GM10266 (cell line): ENCODE data around the gene SEC11A.
A peak's percentile ranks its signal among the peaks of the same experiment; 100 is the strongest.

ENCODE experiments used
- DNase-seq: peaks from one replicate; pipeline ENCODE4 v3.0.0; 2012; ENCODE audit errors: extremely low spot score
- CTCF ChIP-seq: IDR thresholded peaks from 2 replicates; pipeline ENCODE4 v1.5.1; 2012; ENCODE audit warnings: mild to moderate bottlenecking, low read depth; ENCODE audit not compliant: control insufficient read depth, insufficient read depth; ENCODE audit errors: missing control alignments

SEC11A gene

DNA sequence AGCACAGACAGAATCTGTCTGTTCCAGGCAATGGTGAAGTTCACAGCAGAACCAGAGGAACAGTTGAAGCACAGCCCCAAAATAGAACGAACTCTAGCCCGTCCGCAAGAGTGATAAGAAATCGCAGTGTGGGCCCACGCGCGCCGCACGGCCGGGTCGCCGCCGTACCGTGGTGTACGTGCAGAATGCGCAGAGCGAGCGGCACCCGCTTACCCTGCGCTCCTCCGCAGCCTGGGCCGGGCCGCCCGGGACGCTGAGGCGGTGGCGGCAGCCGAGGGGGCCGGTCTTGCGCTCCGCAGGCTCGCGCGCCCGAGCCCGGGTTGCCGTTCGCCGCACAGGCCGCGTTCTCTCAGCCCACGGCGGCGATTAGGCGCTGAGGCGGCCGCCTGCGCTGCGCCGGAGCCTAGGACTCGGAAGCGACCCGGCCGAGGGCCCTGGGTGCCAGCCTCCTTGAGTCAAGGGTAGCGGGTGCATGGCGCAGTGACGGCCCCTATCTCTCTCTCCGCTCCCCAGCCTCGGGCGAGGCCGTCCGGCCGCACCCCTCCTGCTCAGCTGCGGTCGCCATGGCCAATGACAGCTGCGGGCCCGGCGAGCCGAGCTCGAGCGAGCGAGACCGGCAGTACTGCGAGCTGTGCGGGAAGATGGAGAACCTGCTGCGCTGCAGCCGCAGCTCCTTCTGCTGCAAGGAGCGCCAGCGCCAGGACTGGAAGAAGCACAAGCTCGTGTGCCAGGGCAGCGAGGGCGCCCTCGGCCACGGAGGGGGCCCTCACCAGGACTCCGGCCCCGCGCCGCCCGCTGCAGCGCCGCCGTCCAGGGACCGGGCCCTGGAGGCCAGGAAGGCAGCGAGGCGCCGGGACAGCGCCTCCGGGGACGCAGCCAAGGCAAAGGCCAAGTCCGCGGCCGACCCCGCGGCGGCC, 82.4 kb downstream of the SEC11A start:
- peak; percentile 59 for DNase-seq
- TF ChIP-seq CTCF = peak; percentile 4

GRCh38 chr15:84631706-84632272, 84.2 kb downstream of the SEC11A start:
- TF ChIP-seq CTCF = no peak
- no peak for DNase-seq

- TF ChIP-seq CTCF = no peak
- no peak for DNase-seq
Observed at GRCh38 chr15:84629033-84629432, 86.9 kb downstream of the SEC11A start.

DNA sequence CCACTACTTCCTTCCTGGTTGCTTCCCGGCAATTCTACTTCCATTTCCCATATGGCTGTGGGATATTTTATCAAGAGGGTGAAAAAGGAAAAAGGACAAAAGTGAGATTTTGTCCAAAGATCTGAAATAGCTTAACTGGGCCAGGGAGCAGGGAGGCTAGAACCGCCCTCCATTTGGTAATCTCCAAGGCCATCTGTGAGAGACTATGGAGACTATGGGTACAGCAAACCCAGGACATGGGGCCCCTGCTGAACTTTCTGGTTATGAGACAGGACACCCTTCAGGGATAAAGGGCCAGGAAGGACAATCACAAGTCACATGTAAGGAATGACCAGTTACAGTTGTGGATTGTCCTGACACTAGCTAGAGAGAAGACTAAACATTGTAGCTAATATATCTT, 90.8 kb downstream of the SEC11A start:
- TF ChIP-seq CTCF = no peak
- no peak for DNase-seq

DNA sequence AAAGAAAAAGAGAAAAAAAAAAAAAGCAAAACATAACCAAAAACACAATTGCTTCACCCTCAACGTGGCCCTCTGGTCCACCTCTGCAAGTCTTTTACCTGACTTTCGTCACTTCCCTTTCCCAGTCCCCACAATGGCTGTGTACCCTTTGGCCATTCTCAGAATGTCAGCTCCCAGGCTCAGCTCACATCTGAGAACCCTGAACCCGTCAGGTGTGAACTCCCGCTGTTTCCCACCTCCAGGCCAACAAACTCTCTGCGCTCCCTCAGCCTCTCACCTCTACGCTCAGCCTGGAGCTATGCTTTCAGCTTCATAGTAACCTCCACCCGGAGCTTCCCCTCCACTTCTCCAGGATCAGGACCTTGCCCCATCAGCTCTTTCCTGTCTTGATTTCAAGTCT, 91.6 kb downstream of the SEC11A start:
- no peak for TF ChIP-seq CTCF
- no peak for DNase-seq

DNA sequence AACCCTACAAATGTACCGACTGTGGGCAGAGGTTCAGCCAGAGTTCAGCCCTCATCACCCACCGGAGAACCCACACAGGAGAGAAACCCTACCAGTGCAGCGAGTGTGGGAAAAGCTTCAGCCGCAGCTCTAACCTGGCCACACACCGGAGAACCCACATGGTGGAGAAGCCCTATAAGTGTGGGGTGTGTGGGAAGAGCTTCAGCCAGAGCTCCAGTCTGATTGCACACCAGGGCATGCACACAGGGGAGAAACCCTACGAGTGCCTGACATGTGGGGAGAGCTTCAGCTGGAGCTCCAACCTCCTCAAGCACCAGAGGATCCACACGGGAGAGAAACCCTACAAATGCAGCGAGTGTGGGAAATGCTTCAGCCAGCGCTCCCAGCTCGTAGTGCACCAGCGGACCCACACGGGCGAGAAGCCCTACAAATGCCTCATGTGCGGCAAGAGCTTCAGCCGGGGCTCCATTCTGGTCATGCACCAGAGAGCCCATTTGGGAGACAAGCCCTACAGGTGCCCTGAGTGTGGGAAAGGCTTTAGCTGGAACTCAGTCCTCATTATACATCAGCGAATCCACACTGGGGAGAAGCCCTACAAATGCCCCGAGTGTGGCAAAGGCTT, 94.5 kb downstream of the SEC11A start:
- TF ChIP-seq CTCF = no peak
- no peak for DNase-seq

- DNase-seq = no peak
- no peak for TF ChIP-seq CTCF
Observed at GRCh38 chr15:84620626-84621025, 95.3 kb downstream of the SEC11A start.
